Rectal smooth muscle tissue (tissue), 1 donor: ENCODE measurements around the gene COL27A1.
"Not testable (repeated sequence)": the region's sequence is repeated elsewhere in the genome, so short reads cannot be mapped to it uniquely, and the experiment has no call there.

ENCODE experiments used
- H3K27ac ChIP-seq: one replicate; pipeline ENCODE4 v1.7.0; 2013; ENCODE audit warnings: low read depth, low read length, inconsistent platforms
- H3K27me3 ChIP-seq: one replicate; pipeline ENCODE4 v1.7.0; 2013; ENCODE audit warnings: low read length; ENCODE audit not compliant: control insufficient read depth, insufficient read depth
- H3K36me3 ChIP-seq: one replicate; pipeline ENCODE4 v1.7.0; 2013; ENCODE audit warnings: low read length; ENCODE audit not compliant: control insufficient read depth, insufficient read depth
- H3K4me1 ChIP-seq: one replicate; pipeline ENCODE4 v1.7.0; 2013; ENCODE audit warnings: low read length; ENCODE audit not compliant: control insufficient read depth, insufficient read depth
- H3K4me3 ChIP-seq: one replicate; pipeline ENCODE4 v1.7.0; 2013; ENCODE audit warnings: low read length
- H3K9ac ChIP-seq: one replicate; pipeline ENCODE4 v1.7.0; 2013; ENCODE audit warnings: low read length

COL27A1 gene

DNA sequence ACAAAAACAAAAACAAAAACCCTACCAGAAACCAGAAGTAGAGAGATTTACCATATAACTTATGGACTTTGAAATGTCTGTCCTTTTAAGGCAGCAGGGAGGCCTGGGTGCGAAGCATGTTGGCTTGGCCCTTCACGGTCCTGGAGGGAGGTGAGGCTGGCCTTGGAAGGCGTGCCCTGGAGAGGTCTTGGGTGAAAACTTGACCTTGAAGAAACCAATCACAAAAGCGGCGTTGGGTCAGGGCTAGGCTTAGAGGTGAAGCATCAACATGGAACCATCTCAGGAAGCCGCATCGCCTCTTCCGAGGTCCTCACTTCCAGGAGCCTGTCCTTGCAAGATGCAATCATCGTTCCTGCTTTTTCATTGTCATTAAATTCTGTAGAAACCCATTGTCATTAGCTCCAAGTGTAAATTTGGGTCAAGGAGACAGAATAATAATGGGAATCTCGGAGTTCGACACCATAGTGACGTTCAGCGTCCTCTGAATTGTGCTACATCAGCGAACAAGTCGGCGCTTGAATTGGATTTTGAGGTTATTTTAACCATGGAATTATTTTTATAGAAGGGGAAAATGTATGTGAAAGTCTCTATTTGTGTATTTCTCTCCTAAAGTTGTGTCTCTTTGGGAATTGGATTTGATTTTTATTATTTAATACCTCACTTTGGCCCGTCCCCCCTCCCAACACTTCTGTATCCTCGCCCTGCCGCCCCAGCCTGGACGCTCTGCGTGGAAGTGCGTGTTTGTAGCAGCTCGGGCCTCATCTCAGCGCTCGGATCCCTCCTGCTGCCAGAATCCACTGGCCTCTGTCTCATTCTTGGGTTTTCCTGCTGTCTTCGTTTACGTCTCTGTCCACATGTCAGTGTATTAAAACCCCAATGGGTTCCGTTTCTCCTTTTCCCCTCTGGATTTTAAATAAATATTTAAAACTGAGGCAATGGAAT lies 156.5 kb downstream of the COL27A1 start:
- Histone ChIP-seq H3K36me3 (peaks cover 4% of the 10 kb centered on the region), H3K27ac (no peak overlapping the region), H3K4me1 (no peaks in the 10 kb centered on the region), H3K4me3 (no peak overlapping the region), H3K9ac (no peak overlapping the region), H3K27me3 (no peaks in the 10 kb centered on the region)

DNA sequence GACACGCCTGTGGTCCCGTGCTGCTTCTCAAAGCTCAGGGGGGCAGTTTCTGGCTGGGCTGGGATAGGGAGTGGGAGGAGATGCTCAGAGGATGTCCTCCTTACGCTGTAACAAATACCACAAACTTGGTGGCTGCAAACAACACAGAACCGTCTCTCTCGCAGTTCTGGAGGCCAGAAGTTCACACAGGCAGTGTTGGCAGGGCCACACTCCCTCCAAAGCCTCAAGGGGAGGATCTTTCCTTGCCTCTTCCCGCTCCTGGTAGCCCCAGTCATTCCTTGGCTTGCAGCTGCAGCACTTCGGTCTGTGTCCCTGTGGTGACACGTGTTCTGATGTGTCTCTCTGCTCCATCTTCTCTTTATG lies 157.2 kb downstream of the COL27A1 start:
- Histone ChIP-seq H3K4me1 (no peaks in the 10 kb centered on the region), H3K4me3 (no peak overlapping the region), H3K9ac (no peak overlapping the region), H3K27me3 (no peaks in the 10 kb centered on the region), H3K27ac (no peak overlapping the region), H3K36me3 (peaks cover 4% of the 10 kb centered on the region)

DNA sequence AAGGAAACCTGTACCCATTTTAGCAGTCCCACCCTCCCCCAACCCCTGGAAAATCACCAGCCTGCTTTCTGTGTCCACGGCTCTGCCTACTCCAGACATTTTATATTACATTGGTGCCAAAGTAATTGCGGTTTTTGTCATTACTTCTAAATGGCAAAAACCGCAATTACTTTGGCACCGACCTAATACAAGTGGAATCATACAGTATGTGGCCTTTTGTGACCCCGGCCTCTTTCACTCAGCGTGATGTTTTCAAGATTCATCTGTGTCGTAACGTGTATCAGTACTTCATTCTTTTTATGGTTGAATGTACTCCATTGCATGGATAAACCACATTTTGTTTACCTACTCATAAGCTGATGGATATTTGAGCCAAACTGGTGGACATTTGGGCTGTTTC lies 157.8 kb downstream of the COL27A1 start:
- Histone ChIP-seq H3K27ac (no peak overlapping the region), H3K36me3 (peaks cover 4% of the 10 kb centered on the region), H3K9ac (no peak overlapping the region), H3K4me1 (no peaks in the 10 kb centered on the region), H3K4me3 (no peak overlapping the region), H3K27me3 (no peaks in the 10 kb centered on the region)

DNA sequence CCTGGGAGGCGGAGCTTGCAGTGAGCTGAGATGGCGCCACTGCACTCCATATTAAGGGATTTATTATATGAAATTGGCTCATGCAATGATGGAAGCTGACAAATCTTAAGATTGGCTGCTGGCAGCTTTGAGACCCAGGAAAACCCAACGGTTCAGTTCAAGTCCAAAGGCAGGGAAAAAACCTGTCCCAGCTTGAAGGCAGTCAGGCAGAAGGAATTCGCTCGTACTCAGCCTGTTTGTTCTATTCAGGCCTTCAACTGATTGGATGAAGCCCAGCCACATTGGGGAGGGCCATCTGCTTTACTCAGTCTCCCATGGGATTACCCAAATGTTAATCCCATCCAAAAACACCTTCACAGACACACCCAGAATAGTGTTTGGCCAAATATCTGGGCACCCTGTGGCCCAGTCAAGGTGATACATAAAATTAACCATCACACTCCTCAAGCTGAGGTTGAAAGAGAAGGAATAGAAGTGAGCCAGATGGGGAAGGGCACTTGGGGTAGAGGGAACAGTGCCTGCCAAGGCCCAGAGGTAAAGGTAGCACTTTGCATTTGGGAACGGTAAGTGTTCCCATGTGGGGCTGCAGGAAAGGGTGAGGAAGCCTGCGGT lies 159.0 kb downstream of the COL27A1 start:
- Histone ChIP-seq H3K27ac (no peak overlapping the region), H3K9ac (no peak overlapping the region), H3K4me3 (no peak overlapping the region)

DNA sequence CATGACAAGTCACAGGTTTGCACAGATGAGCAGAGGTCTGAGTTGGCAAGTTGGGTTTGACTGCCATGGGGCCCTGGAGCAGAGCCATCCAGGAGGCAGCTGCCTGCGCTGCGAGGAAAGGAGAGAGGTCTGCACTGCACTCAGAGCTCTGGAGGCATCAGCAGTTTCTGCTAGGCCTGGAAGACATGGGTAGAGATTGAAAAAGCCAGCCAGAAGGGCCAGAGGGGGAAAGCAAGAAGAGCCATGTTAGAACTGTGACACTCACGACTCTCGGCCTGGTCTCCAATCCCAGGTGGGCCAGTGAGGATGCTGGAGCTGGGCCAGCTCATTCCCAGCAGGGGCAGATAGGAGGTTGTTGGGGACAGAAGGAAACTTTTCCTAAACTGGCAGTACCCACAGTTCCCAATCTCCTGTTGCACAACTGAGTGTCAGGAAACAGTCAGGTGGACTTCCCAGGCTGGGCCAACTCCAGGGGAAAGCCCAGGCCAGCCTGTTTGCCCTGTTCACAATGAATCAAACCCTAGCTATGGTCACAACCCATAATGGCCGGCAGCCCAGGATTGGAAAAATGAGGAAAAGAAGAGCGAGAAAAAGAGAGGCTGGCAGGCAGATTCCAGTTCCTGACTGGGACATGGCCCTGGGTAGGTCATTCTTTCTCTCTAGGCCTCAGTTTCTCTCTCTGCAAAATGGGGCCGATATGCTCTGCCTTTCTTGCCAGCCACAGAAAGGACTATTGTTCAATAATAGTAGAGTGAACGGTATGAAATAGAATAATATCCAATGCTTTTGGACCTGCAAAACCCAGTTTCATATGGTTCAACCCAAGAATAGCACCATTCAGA lies 159.8 kb downstream of the COL27A1 start:
- Histone ChIP-seq H3K4me3 (no peak overlapping the region), H3K4me1 (no peaks in the 10 kb centered on the region), H3K9ac (no peak overlapping the region), H3K27ac (no peak overlapping the region), H3K27me3 (no peaks in the 10 kb centered on the region), H3K36me3 (peaks cover 4% of the 10 kb centered on the region)

More for the DNA sequence above, 159.0 kb downstream of the COL27A1 start:
- Histone ChIP-seq H3K27me3 (no peaks in the 10 kb centered on the region), H3K4me1 (no peaks in the 10 kb centered on the region), H3K36me3 (peaks cover 4% of the 10 kb centered on the region)

DNA sequence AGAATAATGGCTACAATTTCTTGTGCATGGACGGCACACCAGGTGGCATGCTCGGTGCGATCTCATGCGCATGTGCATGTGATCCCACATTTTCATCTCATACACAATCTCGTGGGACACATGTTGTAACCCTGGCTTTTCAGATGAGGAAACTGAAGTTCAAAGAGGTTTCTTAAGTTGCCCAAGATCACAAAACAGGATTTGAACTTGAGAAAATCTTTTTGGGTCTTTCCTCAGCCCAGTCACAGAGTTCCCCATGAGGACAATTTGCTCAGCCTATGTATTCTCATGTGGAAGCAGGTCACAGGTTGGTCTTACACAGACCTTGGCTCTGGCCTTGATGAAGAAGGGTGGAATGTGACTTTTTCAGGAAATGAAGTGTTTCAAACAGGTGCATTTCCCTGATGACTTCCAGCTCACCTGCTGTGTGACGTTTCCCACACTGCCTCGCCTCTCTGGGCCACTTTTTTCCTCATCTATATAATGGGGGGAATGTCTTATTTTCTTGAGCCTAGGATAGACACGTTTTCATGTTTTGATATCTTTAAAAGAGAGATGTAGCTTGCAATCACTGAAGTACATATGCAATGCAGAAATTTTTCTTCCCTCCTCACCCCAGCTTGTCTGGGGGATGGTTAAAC lies 160.5 kb downstream of the COL27A1 start:
- Histone ChIP-seq H3K27ac (no peak overlapping the region), H3K4me3 (no peak overlapping the region), H3K9ac (no peak overlapping the region), H3K4me1 (no peaks in the 10 kb centered on the region), H3K27me3 (no peaks in the 10 kb centered on the region), H3K36me3 (no peaks in the 10 kb centered on the region)

DNA sequence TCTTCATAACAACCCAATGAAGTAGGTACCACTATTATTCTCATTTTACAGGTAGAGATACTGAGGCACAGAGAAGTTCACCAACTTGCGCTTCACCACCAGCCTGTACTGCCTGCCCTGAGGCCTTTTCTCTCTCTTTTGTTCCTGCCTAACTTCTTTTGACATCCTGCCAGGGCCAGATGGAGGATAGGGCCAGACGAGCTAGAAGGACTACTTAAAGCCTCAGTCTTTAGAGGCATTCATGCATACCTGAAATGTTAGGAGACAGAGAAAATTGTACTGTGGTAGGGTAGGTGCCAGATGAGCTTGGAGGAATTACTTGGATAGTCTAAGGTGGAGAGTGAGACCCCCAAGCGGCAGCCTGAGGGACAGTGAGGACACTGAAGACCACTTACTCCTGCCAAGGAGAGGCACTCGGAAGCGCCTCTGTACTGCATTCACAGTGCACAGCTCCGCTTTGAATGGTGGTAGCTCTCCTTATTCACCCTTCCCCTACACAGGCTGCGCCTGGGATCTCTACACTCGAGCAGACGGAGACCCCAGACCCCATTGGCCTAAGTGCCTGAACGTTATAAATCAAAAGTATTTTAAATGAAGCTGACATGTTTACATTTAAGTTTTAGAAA lies 161.4 kb downstream of the COL27A1 start:
- Histone ChIP-seq H3K27me3 (no peaks in the 10 kb centered on the region), H3K27ac (no peak overlapping the region), H3K4me1 (no peaks in the 10 kb centered on the region), H3K9ac (no peak overlapping the region), H3K36me3 (no peaks in the 10 kb centered on the region), H3K4me3 (no peak overlapping the region)

DNA sequence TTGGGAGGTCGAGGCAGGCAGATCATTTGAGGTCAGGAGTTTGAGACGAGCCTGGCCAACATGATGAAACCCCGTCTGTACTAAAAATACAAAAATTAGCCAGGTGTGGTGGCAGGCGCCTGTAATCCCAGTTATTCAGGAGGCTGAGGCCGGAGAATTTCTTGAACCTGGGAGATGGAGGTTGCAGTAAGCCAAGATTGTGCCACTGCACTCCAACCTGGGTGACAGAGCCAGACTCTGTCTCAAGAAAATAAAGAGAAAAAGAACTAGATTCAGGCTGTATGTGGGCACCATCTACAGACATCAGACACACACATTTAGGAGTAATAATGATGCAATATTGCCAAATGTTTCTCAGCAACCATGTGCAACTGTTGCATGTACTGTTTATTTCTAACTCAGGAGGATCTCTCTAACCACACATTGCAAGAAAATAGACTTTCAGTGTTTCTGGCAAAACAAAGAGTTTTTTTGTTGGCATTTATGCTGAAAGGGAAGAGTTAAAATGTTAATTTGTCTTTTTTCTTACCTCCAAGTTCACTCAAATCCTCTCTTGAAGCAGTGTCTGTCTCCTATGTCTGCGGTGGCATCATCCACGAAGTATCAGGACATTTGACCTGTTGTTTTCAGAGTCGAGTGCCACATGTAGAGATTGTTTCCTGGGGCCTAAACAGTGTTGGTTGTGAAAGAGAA lies 162.5 kb downstream of the COL27A1 start:
- Histone ChIP-seq H3K27me3 (no peaks in the 10 kb centered on the region), H3K9ac (no peak overlapping the region), H3K27ac (no peak overlapping the region), H3K36me3 (no peaks in the 10 kb centered on the region), H3K4me3 (no peak overlapping the region), H3K4me1 (no peaks in the 10 kb centered on the region)

DNA sequence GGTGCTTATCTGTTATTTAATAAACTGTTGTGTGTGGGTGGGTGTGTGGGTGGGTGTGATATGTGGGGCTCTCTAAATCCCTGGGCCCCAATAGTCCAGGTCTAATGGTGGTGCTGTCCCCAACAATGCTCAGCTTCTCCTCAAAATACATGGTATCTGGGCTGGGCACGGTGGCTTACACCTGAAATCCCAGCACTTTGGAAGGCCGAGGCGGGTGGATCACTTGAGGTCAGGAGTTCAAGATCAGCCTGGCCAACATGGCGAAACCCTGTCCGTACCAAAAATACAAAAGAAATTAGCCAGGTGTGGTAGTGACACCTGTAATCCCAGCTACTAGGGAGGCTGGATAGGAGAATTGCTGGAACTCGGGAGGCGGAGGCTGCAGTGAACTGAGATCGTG lies 163.1 kb downstream of the COL27A1 start:
- Histone ChIP-seq H3K36me3 (no peaks in the 10 kb centered on the region), H3K27ac (no peak overlapping the region), H3K27me3 (no peaks in the 10 kb centered on the region), H3K9ac (no peak overlapping the region), H3K4me3 (no peak overlapping the region), H3K4me1 (no peaks in the 10 kb centered on the region)

DNA sequence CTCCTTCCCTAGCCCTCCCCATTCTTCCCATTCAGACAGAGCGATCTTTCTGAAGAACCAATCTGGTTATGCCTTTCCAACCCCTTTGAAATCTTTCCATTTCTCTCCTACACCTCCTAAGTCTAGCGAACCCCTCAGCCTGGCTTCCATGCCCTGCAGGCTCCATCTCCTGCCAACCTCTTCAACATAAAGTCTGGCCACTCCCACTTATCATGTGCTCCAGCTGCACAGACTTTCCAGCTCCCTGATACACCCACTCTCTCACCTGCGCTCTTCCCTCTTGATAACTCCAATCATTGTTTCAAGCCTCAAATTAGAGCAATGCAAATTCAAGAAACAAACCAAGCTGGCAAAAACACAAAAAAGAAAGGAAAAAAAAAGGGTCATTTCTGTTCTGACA lies 163.8 kb downstream of the COL27A1 start:
- Histone ChIP-seq H3K4me1 (no peaks in the 10 kb centered on the region), H3K36me3 (no peaks in the 10 kb centered on the region), H3K9ac (no peak overlapping the region), H3K27ac (no peak overlapping the region), H3K27me3 (no peaks in the 10 kb centered on the region), H3K4me3 (no peak overlapping the region)

DNA sequence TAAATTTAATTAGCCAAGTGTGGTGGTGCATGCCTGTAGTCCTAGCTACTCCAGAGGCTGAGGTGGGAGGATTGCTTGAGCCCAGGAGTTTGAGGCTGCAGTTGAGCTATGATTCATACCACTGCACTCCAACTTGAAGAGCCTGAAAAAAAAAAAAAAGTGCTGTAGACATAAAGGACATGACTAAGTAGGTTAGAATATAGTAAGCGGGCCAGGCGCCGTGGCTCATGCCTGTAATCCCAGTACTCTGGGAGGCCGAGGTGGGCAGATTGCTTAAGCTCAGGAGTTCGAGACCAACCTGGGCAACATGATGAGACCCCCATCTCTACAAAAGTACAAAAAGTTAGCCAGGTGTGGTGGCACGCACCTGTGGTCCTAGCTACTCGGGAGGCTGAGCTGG lies 165.4 kb downstream of the COL27A1 start:
- H3K36me3 ChIP-seq: not testable (repeated sequence)

More for the DNA sequence above, 165.4 kb downstream of the COL27A1 start:
- not testable (repeated sequence) for H3K4me3 ChIP-seq, H3K4me1 ChIP-seq, H3K27me3 ChIP-seq, H3K27ac ChIP-seq, H3K9ac ChIP-seq
